Measurements from ENCODE around the gene F5. TPM values are rescaled to one million over a fixed set of nuclear protein-coding genes. Genes with fewer than 3 reads are reported as not detected.

F5 gene
- total RNA-seq, 1 donor: not detected

DNA sequence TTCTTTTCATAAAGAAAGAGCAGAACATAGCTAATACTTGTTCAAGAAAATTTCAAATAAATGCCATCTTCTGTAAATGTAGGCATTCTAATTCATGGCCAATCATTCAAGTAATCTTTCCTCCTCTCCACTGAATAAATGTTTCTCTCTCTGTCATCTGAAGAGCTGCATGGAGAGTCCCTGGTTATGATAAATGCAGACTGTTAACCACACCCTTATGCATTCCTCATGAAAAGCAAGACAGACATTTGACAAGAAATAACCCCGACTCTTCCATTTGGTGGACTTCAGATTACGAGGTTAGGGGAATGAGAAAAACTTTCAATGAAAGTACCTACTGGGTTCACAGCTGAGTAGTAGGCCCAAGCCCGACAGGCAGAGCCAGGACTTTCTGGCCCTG, 55.8 kb downstream of the F5 start:
- H3K36me3 ChIP-seq (ENCODE audit: insufficient read depth, low read length): no peaks in the 10 kb centered on the region
- H3K27ac ChIP-seq (ENCODE audit: low read depth, low read length): no peak overlapping the region
- no peak overlapping the region for H3K4me3 ChIP-seq (ENCODE audit: insufficient read depth, low read length)
- no peaks in the 10 kb centered on the region for H3K79me2 ChIP-seq (ENCODE audit: insufficient read depth, low read length)
- TF ChIP-seq, protein P1, sequence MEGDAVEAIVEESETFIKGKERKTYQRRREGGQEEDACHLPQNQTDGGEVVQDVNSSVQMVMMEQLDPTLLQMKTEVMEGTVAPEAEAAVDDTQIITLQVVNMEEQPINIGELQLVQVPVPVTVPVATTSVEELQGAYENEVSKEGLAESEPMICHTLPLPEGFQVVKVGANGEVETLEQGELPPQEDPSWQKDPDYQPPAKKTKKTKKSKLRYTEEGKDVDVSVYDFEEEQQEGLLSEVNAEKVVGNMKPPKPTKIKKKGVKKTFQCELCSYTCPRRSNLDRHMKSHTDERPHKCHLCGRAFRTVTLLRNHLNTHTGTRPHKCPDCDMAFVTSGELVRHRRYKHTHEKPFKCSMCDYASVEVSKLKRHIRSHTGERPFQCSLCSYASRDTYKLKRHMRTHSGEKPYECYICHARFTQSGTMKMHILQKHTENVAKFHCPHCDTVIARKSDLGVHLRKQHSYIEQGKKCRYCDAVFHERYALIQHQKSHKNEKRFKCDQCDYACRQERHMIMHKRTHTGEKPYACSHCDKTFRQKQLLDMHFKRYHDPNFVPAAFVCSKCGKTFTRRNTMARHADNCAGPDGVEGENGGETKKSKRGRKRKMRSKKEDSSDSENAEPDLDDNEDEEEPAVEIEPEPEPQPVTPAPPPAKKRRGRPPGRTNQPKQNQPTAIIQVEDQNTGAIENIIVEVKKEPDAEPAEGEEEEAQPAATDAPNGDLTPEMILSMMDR (IDR thresholded peaks at IDR 0.05; ENCODE audit: extremely low read depth, low read depth, low read length): no peak
- H3K4me2 ChIP-seq (ENCODE audit: insufficient read depth, low read length): no peak overlapping the region
- no peaks in the 10 kb centered on the region for H3K4me1 ChIP-seq (ENCODE audit: insufficient read depth, low read length)
- H3K9me3 ChIP-seq (ENCODE audit: low read depth, low read length): no peaks in the 10 kb centered on the region
- DNase-seq (ENCODE audit: insufficient read length, low spot score, missing footprints): no peak
- H4K20me1 ChIP-seq (ENCODE audit: insufficient read depth, low read length): no peaks in the 10 kb centered on the region
- H2AFZ ChIP-seq (ENCODE audit: low read length): no peak overlapping the region
- H3K27me3 ChIP-seq (ENCODE audit: insufficient read depth, low read length): peaks cover 4% of the 10 kb centered on the region

DNA sequence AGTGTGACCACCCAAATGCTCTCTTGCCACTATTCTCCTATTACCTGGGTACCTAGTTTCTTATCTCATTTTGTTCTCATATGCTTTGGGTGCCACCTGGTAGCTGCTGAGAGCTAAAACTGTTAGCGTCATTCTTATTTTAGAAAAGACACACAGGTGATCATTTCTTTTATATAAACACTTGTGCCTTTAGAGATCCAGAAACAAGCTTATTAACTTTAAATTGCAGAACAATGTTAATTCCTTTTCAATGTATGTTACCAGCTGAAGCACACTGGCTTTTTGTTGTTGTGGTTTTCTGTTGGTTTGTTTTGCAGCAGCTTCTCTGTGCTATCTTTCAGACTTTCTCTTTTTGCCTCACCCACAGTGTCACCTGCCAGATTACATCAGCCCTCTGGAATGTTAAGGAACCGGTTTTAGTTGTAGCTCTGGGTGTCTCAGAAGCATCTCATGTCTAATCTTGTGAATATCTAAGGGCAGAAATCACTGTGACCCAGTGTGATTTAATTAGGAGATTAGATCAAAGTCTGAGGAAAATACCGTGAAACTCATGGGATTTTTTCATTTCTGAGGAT, 57.1 kb downstream of the F5 start:
- TF ChIP-seq, protein P1 (IDR thresholded peaks at IDR 0.05; ENCODE audit: extremely low read depth, low read depth, low read length): no peak
- no peak overlapping the region for H3K27ac ChIP-seq (ENCODE audit: low read depth, low read length)
- H2AFZ ChIP-seq (ENCODE audit: low read length): no peak overlapping the region
- peaks cover 4% of the 10 kb centered on the region for H3K27me3 ChIP-seq (ENCODE audit: insufficient read depth, low read length)
- H3K79me2 ChIP-seq (ENCODE audit: insufficient read depth, low read length): no peaks in the 10 kb centered on the region
- H3K9me3 ChIP-seq (ENCODE audit: low read depth, low read length): no peaks in the 10 kb centered on the region
- no peaks in the 10 kb centered on the region for H4K20me1 ChIP-seq (ENCODE audit: insufficient read depth, low read length)
- H3K4me2 ChIP-seq (ENCODE audit: insufficient read depth, low read length): no peak overlapping the region
- H3K4me3 ChIP-seq (ENCODE audit: insufficient read depth, low read length): no peak overlapping the region
- no peaks in the 10 kb centered on the region for H3K4me1 ChIP-seq (ENCODE audit: insufficient read depth, low read length)
- no peaks in the 10 kb centered on the region for H3K36me3 ChIP-seq (ENCODE audit: insufficient read depth, low read length)
- DNase-seq (ENCODE audit: insufficient read length, low spot score, missing footprints): no peak

DNA sequence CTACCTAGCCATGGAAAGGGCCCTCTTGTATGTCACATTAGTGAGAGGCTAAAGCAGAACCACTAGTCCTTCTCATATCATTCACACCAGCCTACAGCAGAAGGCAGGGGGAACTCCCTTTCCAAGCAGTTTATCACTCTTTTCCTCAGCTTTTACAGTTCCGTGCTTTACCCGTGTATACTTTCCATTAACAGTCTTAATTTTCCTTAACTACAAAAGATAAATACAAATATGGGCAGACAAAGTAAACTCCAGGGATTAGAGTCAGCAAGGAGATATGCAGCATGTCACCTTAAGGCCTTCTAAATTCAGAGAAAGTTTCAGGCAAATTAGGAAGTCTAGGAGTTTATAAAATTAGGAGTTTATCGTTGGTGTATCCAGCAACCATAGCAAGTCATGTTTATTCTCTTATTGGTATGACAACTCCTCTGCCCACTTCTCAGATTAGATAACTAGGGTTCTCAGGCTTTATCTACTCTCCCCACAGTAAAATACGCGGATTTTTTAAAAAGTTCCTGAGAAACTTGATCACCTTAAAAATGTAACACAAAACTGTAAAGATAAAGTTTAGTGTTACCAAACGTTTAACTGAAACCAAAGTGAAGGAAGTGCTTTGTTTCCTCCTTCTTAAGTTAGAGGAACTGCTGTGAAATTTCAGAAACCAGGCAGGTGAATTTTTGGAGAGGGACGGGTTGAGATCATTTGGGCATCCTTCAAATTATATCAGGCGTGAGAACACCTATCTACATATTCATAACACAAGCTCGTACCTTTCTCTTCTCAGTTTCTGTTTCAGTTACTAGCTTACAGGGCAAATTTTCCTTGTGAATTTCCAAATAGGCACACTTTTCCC, 57.8 kb downstream of the F5 start:
- no peaks in the 10 kb centered on the region for H3K4me1 ChIP-seq (ENCODE audit: insufficient read depth, low read length)

More for the DNA sequence above, 57.8 kb downstream of the F5 start:
- H3K27ac ChIP-seq (ENCODE audit: low read depth, low read length): no peak overlapping the region
- H3K9me3 ChIP-seq (ENCODE audit: low read depth, low read length): no peaks in the 10 kb centered on the region
- no peaks in the 10 kb centered on the region for H3K36me3 ChIP-seq (ENCODE audit: insufficient read depth, low read length)
- no peak overlapping the region for H3K4me3 ChIP-seq (ENCODE audit: insufficient read depth, low read length)
- no peak overlapping the region for H3K4me2 ChIP-seq (ENCODE audit: insufficient read depth, low read length)
- TF ChIP-seq, protein P1 (IDR thresholded peaks at IDR 0.05; ENCODE audit: extremely low read depth, low read depth, low read length): no peak
- no peak for DNase-seq (ENCODE audit: insufficient read length, low spot score, missing footprints)
- no peak overlapping the region for H2AFZ ChIP-seq (ENCODE audit: low read length)
- H4K20me1 ChIP-seq (ENCODE audit: insufficient read depth, low read length): no peaks in the 10 kb centered on the region
- H3K27me3 ChIP-seq (ENCODE audit: insufficient read depth, low read length): peaks cover 4% of the 10 kb centered on the region
- no peaks in the 10 kb centered on the region for H3K79me2 ChIP-seq (ENCODE audit: insufficient read depth, low read length)

All from osteoblast (primary cell).